ENCODE data around the gene RSPH4A.
"Not testable (repeated sequence)": the region's sequence is repeated elsewhere in the genome, so short reads cannot be mapped to it uniquely, and the experiment has no call there.

Gene RSPH4A

GRCh38 chr6:116629563-116629981, 13.3 kb downstream of the RSPH4A start:
- no peak for DNase-seq

GRCh38 chr6:116631379-116631990, 15.2 kb downstream of the RSPH4A start:
- DNase-seq, result no peak

GRCh38 chr6:116633685-116634084, 17.4 kb downstream of the RSPH4A start:
- no peak for DNase-seq

GRCh38 chr6:116648156-116648555, 31.9 kb downstream of the RSPH4A start:
- DNase-seq, result no peak

DNA sequence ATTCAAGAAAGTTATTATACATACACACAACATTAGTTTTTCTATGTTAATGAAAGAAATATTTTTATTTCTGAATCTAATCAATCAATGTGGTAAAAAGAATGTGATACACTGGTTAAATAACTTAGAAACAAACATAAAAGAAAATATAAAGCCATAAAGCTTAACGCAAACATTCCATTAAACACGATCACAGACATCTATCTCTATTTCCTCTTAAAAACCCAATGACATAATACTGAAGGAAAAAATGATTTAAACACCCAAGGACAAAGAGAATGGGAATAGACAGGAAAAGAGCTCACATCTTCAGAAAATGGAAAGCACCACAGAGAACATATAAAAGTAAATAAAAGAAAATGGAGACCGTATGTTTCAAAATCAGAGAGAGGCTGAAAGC, 32.9 kb downstream of the RSPH4A start:
- DNase-seq, result no peak

DNA sequence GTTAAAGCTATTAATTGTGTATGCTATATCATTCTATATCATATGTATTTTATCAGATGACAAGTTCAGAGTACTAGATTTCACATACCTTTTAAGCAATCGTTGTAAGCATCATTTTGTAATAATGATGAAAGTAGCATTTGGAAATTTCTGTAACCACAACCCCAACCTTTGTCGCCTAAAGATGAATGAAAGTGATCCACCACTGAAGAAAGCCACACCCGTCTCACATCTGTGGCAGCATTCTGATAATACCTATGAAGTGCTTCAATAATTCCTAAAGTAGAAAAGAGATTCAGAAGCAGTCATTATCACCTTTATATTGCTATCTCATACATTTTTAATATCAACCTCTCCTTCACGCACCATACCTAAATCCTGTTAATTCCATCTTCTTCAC, 35.6 kb downstream of the RSPH4A start:
- no peak for DNase-seq

GRCh38 chr6:116661594-116661993, 45.3 kb downstream of the RSPH4A start:
- no peak for DNase-seq

DNA sequence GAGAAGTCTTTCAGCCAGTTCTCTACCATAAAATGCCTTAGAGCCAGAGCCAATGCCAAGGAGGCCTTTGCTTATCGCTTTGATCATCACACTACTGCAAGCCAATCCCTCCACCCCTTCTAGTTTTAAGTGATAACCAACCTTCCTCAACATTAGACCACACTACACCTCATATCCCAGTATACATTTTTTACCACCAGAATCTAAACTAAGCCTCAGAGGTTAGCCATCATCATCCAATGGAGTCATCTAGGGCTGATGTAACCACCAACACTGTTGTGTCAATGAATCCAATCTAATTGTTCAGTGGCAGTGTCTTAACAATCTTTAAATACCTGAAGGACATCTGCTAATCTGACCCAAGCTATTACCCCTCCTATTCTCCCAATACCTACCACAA, 45.9 kb downstream of the RSPH4A start:
- DNase-seq, result no peak

DNA sequence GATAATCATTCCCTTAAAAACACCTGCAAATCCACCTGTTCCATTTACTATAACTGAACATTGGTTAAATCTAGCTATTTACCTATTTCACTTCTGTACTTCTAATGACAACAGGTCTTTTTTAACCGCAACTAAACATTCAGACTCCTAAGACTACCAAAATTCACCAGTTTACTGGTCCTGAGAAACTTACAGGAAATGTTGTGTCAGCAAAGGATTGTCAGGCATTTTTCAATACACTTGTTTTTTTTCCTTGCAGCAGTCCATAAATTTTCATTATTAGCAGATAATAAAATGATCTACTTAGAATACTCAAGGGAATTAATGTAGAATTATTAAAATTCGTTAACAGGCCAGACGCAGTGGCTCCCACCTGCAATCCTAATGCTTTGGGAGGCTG, 47.0 kb downstream of the RSPH4A start:
- DNase-seq, result no peak

DNA sequence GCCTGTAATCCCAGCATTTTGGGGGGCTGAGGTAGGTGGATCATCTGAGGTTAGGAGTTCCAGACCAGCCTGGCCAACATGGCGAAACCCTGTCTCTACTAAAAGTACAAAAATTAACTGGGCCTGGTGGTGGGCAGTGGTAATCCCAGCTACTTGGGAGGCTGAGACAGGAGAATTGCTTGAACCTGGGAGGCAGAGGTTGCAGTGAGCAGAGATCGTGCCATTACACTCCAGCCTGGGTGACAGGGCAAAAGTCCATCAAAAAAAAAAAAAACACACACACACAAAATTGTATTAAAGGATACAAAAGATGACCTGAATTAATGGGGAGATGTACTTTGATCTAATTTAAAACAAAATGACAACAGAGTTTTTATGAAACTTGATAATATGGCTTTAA, 47.9 kb downstream of the RSPH4A start:
- DNase-seq, result not testable (repeated sequence)

- no peak for DNase-seq
Observed at GRCh38 chr6:116665464-116665863, 49.2 kb downstream of the RSPH4A start.

GRCh38 chr6:116666869-116667268, 50.6 kb downstream of the RSPH4A start:
- no peak for DNase-seq

DNA sequence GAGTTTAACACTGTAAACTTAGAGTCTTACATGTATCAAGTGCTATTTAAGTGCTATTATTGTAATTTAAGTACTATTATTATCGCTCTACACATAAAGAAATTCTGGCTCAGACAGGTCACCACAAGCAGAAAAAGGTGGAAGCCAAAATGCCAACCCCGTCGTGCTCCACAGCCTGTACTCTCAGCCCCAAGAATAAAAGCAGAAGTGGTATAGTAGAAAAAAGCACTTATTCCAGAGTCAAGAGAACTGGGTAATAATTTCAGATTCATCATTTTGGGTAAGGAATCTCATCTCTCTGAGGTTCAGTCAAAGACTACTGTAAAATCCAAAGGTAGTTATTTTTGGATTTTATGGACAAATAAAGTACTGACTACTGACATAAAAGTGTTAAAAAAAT, 51.3 kb downstream of the RSPH4A start:
- DNase-seq, result no peak

DNA sequence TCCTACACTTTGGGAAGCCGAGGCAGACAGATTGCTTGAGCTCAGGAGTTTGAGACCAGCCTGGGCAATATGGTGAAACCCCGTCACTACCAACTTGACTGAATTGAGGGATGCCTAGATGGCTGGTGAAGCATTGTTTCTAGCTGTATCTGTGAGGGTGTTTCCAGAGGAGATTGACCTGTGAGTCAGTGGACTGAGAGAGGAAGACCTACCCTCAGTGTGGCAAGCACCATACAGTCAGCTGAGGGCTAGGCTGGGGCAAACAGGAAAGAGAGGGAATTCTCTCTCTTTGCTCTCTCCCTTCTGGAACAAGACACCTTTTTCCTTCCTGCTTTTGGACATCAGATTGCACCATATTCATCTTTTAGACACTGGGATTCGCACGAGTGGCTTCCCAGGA, 56.0 kb downstream of the RSPH4A start:
- DNase-seq, result no peak

- DNase-seq, result no peak
Observed at GRCh38 chr6:116676021-116676420, 59.7 kb downstream of the RSPH4A start.

- DNase-seq, result peak; percentile 85
Observed at GRCh38 chr6:116680880-116681672, 64.8 kb downstream of the RSPH4A start, which contains the start of gene KPNA5. KPNA5 (plus strand) TSS chr6:116681211; CDS start chr6:116681335, 124 bp downstream.

DNA sequence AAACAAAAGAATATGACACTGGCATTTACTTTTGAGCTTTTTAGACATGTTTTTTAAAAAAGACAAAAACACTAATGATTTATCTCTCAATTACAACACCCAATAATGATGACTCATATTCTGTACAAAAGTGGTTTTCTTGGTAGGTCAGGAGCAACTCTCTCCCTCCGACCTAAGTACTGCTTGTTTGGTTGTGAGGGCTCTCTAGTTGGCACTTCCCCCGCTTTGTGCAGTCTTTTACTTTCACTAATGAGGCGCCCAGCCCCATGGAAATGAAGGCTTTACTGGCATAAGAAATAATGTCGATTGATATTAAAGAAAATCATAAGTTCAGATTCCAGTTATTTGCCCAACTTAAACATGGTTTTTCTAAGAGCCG, 66.0 kb downstream of the RSPH4A start:
- DNase-seq, result no peak

Data from activated gamma-delta T cell (primary cell).